Activated T-cell treated with anti-CD3 and anti-CD28 coated beads for 1 hour (primary cell): ENCODE measurements around the gene SLC28A1.

Experiments used
- DNase-seq: peaks from one replicate; pipeline ENCODE4 v3.0.0-alpha.2; 2020; ENCODE audit warnings: low read depth

The SLC28A1 gene

GRCh38 chr15:84886211-84886983, 1.9 kb downstream of the SLC28A1 start:
- no peak for DNase-seq

- no peak for DNase-seq
Measured at GRCh38 chr15:84886984-84887299, 2.5 kb downstream of the SLC28A1 start.

- DNase-seq = no peak
Measured at GRCh38 chr15:84887938-84888337, 3.5 kb downstream of the SLC28A1 start.

GRCh38 chr15:84888639-84889038, 4.2 kb downstream of the SLC28A1 start:
- DNase-seq = no peak

- no peak for DNase-seq
Measured at GRCh38 chr15:84889313-84889990, 5.0 kb downstream of the SLC28A1 start.

GRCh38 chr15:84889991-84890669, 5.7 kb downstream of the SLC28A1 start:
- DNase-seq = no peak

GRCh38 chr15:84890670-84891162, 6.3 kb downstream of the SLC28A1 start:
- no peak for DNase-seq

- no peak for DNase-seq
Measured at GRCh38 chr15:84891339-84891738, 6.9 kb downstream of the SLC28A1 start.

- DNase-seq = no peak
Measured at GRCh38 chr15:84892786-84893307, 8.4 kb downstream of the SLC28A1 start.

GRCh38 chr15:84893607-84894006, 9.1 kb downstream of the SLC28A1 start:
- DNase-seq = no peak

GRCh38 chr15:84894736-84895425, 10.4 kb downstream of the SLC28A1 start:
- DNase-seq = no peak

- no peak for DNase-seq
Measured at GRCh38 chr15:84898761-84899160, 14.3 kb downstream of the SLC28A1 start.

- DNase-seq = no peak
Measured at GRCh38 chr15:84899750-84900149, 15.3 kb downstream of the SLC28A1 start.

- DNase-seq = no peak
Measured at GRCh38 chr15:84901540-84901939, 17.1 kb downstream of the SLC28A1 start.

- DNase-seq = no peak
Measured at GRCh38 chr15:84903751-84904150, 19.3 kb downstream of the SLC28A1 start.

GRCh38 chr15:84904419-84904818, 20.0 kb downstream of the SLC28A1 start:
- no peak for DNase-seq

- no peak for DNase-seq
Measured at GRCh38 chr15:84905016-84905916, 20.8 kb downstream of the SLC28A1 start.

- DNase-seq = no peak
Measured at GRCh38 chr15:84907731-84908130, 23.3 kb downstream of the SLC28A1 start.

- no peak for DNase-seq
Measured at GRCh38 chr15:84908564-84908963, 24.1 kb downstream of the SLC28A1 start.

- DNase-seq = no peak
Measured at GRCh38 chr15:84909029-84909428, 24.6 kb downstream of the SLC28A1 start.

GRCh38 chr15:84909782-84910181, 25.3 kb downstream of the SLC28A1 start:
- no peak for DNase-seq
